ENCODE measurements around the gene PRAC1. TPM values are rescaled to one million over a fixed set of nuclear protein-coding genes. Genes with fewer than 3 reads are reported as not detected.

Gene PRAC1
- total and polyA plus RNA-seq, 8 donors, result not detected

DNA sequence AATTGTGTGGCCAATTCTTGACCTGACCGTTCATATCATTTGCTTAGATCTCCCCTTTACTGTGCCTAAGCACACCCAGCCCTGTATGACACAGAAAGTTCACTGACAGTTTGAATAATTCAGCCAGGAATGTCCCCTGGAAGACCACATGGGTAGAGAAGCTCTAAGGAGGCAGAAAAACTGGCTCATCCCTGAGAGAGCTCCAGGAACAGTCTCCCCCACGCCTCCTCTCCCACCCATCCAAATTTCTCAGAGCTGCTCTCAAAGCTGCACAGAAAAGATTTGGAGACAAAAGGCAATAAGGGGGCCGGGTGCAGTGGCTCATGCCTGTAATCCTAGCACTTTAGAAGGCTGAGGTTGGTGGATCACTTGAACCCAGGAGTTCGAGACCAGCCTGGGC, 11.2 kb downstream of the PRAC1 start:
- H3K27ac ChIP-seq, result no peak overlapping the region
- H3K4me3 ChIP-seq, result no peak overlapping the region
- WGBS, 5 donors, result 50 to 64% (median 57%) methylated on average over 4 of the region's 4 CpGs
- DNase-seq, result no peak
- H3K27me3 ChIP-seq, result peaks cover 0 to 99% (median 39%) of the 10 kb centered on the region in 3 donors
- intact Hi-C loops (cut with DNase I; ENCODE audit: low total_unique reads), result no loop called here
- H3K4me1 ChIP-seq, result no peaks in the 10 kb centered on the region
- no peak for TF ChIP-seq POLR2AphosphoS5 (IDR thresholded peaks at IDR 0.05)
- TF ChIP-seq POLR2A (IDR thresholded peaks at IDR 0.05), result no peak
- no peak for TF ChIP-seq CTCF (IDR thresholded peaks at IDR 0.05)
- TF ChIP-seq EP300 (IDR thresholded peaks at IDR 0.05), result no peak
- no peaks in the 10 kb centered on the region for H3K9me3 ChIP-seq
- no peaks in the 10 kb centered on the region for H3K36me3 ChIP-seq

GRCh38 chr17:48704361-48705248, 17.7 kb downstream of the PRAC1 start:
- Histone ChIP-seq H3K36me3 (no peaks in the 10 kb centered on the region), H3K9me3 (no peaks in the 10 kb centered on the region), H3K27me3 (peaks cover 0 to 97% (median 43%) of the 10 kb centered on the region in 3 donors), H3K27ac (no peak overlapping the region), H3K4me3 (no peak overlapping the region), H3K4me1 (no peaks in the 10 kb centered on the region)
- DNase-seq, result no peak
- TF ChIP-seq POLR2AphosphoS5 (IDR thresholded peaks at IDR 0.05) (no peak), POLR2A (IDR thresholded peaks at IDR 0.05) (no peak), EP300 (IDR thresholded peaks at IDR 0.05) (no peak), CTCF (IDR thresholded peaks at IDR 0.05) (no peak)
- intact Hi-C loops (cut with DNase I; ENCODE audit: low total_unique reads), result no loop called here
- WGBS, 5 donors, result 68 to 82% (median 75%) methylated on average over 8 to 11 of the region's 11 CpGs

DNA sequence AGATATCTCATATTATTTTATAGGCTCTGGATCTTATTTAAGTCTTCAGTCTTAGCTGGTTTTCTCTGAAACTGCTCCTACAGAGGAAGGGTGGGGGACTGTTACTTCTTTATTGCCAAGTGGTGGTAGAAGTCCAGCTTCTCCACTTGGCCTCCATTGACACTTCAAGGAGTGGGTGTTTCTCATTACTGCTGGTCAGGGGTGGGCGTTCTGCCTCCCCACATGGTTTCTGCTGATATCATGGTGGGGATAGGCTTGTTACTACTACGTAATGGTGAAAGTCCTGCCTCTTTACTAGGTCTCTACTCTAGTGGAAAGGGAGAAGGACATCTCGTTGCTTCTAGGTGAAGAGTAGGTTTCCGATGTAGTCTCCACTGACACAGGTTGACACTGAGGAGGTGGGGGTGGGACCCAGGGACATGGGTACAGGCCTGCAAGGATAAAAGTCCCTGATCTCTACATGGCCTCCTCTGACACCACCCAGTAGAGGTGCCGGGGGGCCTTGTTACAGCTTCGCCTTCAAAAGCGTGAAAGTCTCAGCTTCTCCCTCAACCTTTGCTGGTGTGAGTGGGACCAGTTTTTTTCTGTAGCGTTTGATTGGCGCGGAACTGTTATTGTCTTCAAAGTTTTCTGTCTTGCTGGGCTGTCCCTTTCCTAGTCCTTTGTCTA, 20.3 kb downstream of the PRAC1 start:
- H3K27me3 ChIP-seq, result peaks cover 4 to 94% (median 39%) of the 10 kb centered on the region in 3 donors
- no peak for TF ChIP-seq POLR2A (IDR thresholded peaks at IDR 0.05)
- TF ChIP-seq CTCF (IDR thresholded peaks at IDR 0.05), result no peak
- TF ChIP-seq POLR2AphosphoS5 (IDR thresholded peaks at IDR 0.05), result no peak
- no peak for TF ChIP-seq EP300 (IDR thresholded peaks at IDR 0.05)
- intact Hi-C loops (cut with DNase I; ENCODE audit: low total_unique reads), result no loop called here

DNA sequence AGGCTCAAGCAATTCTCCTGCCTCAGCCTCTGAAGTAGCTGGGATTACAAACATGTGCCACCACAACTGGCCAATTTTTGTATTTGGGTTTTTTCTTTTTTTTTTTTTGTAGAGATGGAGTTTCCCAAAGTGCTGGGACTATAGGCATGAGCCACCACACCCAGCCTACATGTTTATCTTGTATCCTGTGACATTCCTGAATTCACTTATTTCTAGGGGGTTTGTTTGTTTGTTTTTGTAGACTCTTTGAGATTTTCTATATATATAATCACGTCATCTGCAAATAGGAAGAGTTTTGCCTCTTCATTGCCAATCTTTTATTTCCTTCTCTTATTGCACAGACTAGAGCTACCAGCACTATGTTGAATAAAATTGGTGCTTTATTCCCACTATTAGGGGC, 29.1 kb downstream of the PRAC1 start:
- no peak for DNase-seq
- intact Hi-C loops (cut with DNase I; ENCODE audit: low total_unique reads), result no loop called here
- TF ChIP-seq EP300 (IDR thresholded peaks at IDR 0.05) (no peak), POLR2AphosphoS5 (IDR thresholded peaks at IDR 0.05) (no peak), POLR2A (IDR thresholded peaks at IDR 0.05) (no peak), CTCF (IDR thresholded peaks at IDR 0.05) (no peak)
- Histone ChIP-seq H3K36me3 (no peaks in the 10 kb centered on the region), H3K4me3 (no peak overlapping the region), H3K27ac (no peak overlapping the region), H3K4me1 (no peaks in the 10 kb centered on the region), H3K27me3 (peaks cover 0 to 58% (median 7%) of the 10 kb centered on the region in 3 donors), H3K9me3 (peaks cover 0 to 6% (median 3%) of the 10 kb centered on the region in 4 donors)
- WGBS, 5 donors, result 21 to 28% (median 26%) methylated on average over 1 of the region's 1 CpG

More for the DNA sequence above, 20.3 kb downstream of the PRAC1 start:
- no peak overlapping the region for H3K27ac ChIP-seq
- H3K36me3 ChIP-seq, result no peaks in the 10 kb centered on the region
- H3K9me3 ChIP-seq, result no peaks in the 10 kb centered on the region
- no peak overlapping the region for H3K4me3 ChIP-seq
- DNase-seq, result no peak
- 89 to 94% (median 92%) methylated on average over 10 of the region's 10 CpGs for WGBS, 5 donors
- H3K4me1 ChIP-seq, result no peaks in the 10 kb centered on the region

All from stomach (tissue), 9 donors.